GM19025 (cell line): ENCODE data around the gene RNF144B.
A peak's percentile ranks its signal among the peaks of the same experiment; 100 is the strongest.
"Not testable (repeated sequence)": the region's sequence is repeated elsewhere in the genome, so short reads cannot be mapped to it uniquely, and the experiment has no call there.

Source experiments
- ATAC-seq: cut with Tn5 transposase; IDR thresholded peaks from one replicate; pipeline ENCODE4 v1.9.1; 2021; ENCODE audit warnings: mild to moderate bottlenecking, low read depth, moderate library complexity; ENCODE audit not compliant: unreplicated experiment

Gene RNF144B

DNA sequence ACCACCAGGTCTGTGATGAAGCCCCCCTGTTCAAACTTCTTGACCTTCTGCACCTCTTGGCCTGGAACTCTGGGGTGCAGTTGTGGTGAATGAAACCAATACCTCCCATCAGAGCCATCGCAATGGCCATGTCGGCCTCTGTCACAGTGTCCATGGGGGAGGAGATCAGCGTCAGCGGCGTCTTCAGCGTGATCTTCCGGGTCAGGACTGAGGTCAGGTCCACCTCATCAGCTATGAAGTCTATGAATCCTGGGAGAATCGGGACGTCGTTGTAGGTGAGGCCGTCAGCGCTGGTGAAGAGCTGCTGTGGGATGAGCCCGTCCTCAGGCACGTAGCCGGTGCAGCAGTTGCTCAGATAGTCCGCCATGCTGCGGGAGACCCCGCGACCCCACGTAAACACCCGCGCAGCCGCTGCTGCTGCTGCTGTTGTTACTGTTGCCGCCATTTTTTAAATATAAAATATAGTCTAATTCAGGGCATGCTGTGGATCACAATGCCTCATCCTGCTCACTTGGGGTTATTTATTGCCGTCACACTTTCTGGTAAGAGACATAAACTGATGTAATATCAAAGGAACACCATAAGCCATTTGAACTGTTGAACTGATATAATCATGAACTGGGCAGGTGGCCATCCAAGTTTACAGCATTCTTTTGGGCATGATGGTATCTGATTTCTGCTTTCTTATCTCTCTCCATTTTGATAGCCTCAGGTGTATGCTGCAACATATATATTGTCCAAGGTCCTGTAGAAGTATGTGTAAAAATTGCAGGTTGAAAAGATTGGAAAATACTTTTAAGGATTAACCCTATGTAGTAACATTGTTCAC, 18.7 kb upstream of the RNF144B start:
- no peak for ATAC-seq

DNA sequence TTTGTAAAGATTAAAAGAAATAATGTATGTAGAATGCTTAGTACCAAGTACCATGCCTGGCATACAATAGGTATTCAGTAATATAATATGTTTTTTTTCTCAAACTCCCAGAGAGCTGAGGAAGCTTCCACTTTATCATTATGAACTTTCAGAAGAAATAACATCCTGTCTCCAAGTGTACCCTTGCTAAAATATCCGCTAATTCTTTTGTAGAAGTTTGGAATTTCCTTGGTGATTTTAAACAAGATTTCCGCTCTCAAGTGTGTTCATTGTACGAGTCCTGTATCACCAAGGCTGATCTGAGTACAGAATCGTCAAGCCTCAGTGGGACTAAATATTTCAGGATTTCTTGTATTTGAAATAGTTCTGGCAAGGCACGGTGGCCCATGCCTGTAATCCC, 16.1 kb upstream of the RNF144B start:
- ATAC-seq: no peak

DNA sequence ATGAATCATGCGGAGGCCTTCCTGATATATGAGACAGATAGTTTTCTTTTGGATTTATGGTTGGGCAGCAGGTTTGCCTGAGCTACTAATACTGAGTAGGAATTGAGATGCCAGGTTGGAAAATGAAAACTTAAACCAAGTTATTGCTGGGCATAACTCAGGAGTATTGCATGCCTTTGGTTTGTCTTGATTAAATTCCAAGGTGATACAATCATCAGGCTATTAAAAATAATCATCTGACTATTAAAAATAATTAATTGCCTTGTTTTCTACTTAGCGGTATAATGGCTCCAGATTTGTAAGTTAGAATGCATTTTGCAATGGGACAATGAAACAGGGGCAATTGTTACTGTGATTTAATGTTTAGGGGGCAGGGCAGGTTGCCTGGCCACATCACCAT, 15.5 kb upstream of the RNF144B start:
- ATAC-seq: no peak

DNA sequence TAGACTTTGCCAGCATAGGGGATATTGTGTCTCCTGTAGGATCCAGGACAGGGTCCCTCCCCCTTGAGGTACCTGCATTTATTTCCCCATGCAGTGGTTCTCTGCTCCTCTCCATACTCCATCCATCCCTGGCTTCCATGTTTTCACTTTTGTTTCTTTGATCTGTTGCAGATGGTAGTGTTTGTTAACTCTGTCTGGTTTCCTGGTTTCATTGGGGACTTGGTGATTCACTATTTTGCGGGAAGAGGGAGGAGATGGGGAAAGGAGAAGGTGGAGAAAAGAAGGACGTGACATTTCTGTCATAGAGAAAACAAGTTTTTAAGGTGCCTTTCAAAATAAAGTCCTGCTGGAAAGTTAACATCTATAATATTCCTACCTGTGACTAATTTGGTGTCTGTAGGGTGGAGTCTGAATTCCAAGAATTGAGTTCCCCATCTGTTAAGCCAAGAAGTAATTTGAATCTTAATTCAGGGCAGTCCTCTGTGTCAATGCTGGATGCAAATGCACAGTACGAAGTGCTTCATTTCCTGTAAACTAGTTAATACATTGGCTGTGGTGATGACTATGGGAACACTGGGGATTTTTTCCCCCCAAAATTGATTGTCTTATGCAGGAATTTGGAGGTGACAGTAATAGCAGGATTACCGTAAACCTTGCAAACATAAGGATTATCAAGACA, 6.9 kb upstream of the RNF144B start:
- no peak for ATAC-seq

DNA sequence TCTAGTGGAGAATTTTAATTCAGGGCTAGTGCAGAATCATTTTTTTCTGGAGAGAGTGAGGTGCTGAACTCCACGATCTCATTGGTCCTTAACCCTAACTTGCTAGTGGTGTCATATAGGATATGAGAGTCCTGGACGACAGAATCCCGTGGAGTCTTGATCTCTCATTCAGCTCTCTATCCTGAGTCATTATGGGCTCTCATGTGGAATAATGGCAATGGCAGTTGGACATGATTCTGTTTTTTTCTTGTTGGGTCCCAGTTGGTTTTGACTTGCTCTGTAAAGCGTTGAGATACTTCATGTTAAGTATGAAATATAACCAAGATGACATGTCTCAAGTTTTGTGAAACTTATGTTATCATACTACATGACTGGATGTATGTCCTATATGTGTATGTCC, 6.3 kb upstream of the RNF144B start:
- no peak for ATAC-seq

DNA sequence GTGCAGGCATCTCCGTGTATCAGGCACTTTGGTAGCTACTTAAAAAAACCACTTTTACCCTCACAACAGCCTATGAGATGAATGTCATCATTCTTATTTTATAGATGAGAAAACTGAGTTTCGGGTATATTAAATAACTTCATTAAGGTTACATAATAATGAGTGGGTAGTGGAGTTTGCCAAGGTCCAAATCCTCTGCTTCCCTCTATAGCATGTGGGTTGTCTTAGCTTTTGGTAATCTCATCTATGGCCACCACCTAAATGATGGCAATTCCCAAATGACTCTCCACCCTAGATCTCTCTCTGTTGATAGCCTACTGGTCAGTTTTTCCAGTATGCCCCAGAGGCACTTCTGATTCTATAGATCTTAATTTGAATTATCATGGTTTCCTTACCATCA, 3.7 kb upstream of the RNF144B start:
- ATAC-seq: no peak

DNA sequence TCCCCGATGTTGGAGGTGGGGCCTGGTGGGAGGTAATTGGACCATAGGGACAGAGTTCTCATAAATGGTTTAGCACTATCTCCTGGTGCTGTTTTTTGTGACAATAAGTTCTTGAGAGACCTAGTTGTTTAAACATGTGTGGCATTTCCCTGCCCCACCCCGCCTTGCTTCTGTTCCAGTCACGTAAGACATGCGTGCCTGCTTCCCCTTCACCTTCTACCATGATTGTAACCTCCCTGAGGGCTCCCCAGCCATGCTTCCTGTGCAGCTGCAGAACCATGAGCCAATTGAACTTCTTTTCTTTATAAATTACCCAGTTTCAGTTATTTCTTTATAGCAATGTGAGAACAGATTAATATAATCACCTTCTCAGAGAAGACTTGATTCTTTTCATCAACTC, 2.5 kb upstream of the RNF144B start:
- ATAC-seq: no peak

DNA sequence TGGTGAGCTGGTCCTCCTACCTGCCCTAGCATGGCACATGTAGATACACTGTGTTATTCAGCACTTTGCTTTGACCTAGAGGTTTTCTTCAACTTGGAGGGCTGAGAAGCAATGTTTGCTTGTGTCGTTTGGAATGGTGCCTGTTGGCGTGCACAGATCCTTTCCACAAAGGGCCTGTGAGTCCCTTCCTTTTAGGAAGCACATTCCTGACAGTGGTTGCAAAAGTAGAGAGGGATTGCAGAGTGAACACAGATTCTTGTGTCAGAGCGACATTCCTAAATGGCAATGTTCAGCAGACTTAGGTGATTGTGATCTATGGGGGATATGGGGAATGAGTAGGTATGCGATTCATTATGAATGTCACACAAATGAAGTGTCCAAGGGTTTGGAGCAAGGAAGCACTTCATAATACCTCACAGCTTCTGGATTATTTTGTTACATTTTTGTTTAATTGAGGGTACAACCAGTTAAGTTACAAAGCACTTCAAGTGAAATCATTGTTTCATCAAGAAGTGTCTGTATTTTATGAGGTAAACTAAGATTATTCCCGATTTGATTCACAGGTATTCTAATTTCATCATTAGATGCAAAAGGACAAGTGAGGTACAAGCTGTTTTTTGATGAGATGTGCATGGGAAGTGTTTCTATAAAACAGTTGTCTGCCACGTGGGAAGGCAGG, 713 bp upstream of the RNF144B start:
- no peak for ATAC-seq

DNA sequence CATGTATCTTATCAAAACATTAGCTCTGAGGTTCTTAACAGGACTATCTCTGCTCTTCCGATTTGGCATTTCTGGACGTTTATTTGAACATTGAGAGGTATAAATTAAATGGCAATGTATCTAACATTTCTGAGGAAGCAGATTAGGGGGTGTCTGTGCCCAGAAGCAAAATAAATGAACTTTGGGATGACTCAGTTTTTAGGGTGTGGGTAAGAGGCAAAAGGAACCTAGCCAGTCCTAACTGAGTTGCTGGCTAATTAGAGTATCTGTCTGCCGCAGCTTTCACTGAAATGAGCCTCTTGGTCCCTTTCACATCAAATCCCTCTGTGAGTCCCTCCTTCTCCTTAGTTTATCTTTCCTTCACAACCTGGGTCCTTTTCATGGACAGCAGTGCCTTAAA, 1.1 kb downstream of the RNF144B start:
- no peak for ATAC-seq

DNA sequence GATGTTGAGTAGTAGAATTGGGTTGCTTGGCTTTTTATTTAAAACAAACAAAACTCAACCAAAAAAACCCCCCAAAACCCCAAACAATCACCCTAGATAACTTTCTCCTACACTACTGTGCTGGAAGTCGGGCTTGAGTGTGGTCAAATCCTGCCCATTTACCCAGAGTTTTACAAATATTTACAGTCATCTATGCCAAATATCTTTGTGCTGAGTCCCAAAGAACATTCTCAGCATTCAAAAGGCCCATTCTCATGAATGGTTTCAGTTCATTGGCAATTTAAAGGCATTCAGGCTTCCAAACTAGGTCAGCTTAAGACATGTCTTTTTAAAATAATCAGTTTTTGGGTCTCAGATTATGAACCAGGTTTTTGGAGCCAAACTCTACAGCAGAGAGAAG, 1.8 kb downstream of the RNF144B start:
- no peak for ATAC-seq

DNA sequence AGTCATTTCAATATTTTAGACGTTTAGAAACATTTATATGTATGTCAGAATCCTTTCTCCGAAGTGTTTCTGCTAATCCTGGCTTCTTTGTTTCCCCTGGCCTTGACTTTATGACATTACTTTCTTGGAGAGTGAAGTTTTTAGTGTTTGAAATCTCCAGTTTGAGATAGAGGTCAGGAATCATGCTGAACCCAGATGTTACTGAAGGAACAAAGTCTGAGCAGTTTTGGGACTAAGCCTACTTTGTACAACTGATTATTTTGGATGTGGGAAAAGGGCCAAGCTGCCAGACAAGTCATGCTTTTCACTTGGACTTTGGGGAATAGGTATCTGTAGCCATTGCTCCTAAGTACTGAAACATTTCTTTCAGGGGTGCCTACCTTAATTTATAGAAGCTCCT, 2.3 kb downstream of the RNF144B start:
- ATAC-seq: no peak

DNA sequence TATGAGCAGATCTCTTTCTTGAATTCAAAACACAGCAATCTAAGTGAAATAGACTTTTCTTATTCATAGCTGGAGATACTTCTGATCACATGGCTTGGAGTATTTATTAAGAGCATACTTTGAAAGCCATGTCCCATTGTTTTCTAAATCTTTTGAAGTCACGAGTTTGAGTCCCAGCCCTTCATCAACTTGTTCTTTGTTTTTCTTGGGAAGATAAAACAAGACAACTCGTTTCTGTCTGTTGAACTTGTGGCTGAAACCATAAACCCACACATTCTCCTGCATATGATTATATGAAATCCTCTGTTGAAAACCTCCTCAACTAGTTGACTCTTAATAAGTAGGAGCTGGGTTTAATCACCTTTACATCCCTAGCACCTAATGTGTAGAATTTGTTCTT, 3.3 kb downstream of the RNF144B start:
- ATAC-seq: no peak

DNA sequence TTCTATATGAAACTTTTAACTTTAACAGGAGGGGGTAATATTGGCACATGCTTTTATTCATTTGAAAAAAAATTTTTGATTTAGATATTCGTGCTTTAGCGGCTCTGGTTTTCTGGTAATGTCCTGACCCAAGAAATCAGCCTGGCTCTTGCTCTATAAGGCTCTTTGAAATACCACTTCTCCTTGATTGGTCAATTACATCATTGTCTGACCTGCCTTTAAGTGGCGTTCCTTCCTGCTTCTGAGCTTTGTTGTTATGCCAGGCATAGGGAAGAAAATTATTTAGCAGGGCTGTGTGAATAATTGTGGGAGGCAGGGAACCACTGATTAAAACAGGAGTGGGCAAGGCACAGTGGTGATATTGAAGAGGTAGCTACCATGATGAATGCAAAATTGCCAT, 3.9 kb downstream of the RNF144B start:
- ATAC-seq: no peak

DNA sequence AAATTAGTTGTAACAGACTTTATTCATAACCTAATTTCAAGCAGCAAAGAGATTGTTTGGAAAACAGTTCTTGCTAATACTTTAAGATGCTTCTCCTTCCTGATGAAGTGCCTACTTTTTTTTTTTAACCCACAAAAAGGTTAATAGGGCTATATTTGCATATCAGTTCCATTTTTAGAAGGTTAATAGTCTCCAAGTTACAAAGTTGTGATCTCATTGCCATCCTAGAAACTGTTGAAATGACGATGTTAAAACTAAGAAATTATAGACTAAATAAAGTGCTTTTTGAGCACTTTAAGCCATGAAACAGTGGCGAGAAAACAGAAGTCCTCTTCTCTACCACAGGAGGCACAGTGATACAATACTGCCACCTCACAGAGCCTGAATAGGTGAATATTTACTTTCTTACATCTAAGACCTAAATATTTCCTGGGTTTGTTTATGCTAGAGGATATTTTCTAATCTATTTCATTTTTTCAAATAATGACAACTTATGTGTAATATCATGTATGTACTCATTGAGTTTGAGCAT, 5.3 kb downstream of the RNF144B start:
- no peak for ATAC-seq

DNA sequence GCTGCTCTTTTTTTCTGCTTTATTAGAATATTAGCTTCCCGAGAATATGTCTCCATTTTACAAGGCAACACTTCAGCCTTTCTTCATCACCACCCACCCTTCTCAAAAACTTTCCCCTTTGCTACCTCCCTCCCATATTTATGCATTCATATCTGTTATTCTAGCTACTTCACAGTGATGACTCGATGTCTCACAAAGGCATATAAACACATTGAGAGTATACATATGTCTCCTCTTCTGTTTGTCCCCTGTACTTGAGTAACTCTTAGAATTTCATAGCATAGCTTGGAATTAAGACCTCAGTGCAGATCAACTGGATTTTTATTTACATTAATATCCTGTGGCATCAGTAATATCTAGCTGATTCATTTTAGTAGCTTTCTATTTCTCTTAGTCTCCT, 6.5 kb downstream of the RNF144B start:
- no peak for ATAC-seq

DNA sequence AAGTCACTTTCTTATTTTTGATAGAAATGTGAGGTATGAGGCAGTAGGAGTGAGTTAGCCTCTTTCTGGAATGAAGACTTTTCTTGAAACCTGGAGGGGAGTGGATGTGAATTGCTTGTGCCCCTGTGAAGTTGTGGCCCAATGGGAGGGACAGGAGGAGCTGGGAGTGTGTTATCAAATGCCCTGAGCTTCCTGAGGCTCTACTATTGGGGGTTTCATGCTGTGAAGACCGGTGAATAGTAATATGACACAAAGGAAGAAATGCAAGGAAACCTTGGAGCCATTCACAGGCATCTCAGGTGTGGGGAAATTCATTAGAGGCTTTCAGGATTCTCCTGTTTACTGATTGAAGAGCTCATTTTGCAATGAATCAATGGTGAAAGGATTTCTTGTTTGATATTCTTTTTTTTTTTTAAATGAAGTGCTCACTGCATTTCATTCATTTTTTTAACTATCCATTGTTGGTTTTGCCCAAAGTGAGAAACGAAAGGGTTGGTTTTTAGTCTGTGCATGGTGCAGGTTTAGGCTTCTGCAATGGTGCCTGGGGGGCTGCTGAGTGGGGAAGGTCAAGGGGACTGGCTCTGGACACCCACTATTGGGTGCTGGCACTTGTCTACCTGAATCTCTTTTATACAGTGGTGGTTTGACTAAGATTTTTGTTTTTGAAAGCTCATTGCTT, 8.2 kb downstream of the RNF144B start:
- ATAC-seq: no peak

DNA sequence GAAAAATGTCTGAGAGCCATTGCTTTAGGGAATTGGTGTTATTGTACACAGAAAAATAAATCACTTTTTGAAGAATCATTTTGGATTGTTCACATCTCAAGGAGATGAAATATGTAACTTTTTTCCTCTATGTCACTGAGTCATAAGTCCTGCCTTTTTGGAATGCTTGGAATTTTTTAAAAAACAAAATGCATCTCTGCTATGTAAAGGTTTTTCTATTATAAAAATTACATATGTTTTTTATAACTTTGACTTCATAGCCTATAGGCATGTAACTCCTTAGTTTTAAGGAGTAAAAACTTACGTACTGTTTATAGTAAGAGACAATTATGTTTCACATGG, 8.7 kb downstream of the RNF144B start:
- ATAC-seq: no peak

DNA sequence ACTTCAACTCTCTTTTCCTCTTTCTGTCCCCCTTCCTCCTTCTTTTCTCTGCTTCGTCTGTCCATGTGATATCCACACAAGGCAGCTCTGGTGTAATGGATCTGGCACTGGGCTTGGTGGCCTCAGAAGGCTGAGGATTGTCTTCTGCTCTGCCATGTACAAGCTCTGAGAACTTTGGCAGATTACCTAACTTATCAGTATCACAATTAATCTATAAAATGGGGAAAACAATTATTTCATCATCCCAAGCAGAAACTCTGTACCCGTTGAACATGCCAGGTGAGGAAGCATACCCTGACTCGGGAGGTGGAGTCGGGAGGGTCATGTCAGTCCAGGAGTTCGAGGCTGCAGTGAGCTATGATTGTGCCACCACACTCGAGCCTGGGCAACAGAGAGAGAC, 10.6 kb downstream of the RNF144B start:
- no peak for ATAC-seq

DNA sequence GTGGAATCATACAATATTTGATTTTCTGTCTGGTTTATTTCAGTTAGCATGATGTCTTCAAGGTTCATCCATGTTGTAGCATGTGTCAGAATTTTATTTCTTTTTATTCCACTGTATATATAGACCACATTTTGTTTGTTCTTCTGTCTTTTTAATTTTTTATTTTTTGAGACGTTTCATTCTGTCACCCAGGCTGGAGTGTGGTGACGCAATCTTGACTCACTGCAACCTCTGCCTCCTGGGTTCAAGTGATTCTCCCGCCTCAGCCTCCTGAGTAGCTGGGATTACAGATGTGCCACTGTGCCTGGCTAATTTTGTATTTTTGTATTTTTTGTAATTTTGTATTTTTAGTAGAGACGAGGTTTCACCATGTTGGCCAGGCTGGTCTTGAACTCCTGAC, 11.1 kb downstream of the RNF144B start:
- ATAC-seq: not testable (repeated sequence)

DNA sequence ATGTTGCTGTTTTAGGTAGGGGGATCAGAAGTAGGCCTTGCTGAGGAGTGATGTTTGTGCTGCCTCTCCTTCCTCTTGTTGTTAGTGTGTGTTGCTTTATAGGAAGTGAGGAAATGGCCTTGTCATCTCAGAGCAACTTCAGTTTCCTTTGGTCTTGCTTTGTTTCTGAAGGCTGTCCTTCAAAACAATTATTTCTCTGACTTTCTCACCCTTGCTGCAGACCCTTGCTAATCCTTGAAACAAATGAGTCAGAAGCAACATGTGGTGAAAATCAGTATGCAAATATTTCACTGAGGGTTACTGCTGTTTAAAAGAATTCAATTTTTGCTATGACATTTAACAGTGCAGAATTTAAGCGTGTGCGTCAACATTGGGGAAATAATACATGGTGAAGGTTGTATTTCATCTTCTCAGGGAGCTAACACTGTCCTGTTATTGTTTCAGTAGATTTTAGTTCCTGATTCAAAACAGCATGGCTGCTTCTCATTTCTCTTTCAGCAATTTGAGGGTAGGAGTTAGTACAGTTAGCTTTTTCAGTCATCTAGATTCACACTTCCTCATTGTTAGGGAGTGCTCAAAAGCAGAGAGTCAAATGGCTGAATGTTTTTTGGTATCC, 13.8 kb downstream of the RNF144B start:
- ATAC-seq: peak; percentile 84

DNA sequence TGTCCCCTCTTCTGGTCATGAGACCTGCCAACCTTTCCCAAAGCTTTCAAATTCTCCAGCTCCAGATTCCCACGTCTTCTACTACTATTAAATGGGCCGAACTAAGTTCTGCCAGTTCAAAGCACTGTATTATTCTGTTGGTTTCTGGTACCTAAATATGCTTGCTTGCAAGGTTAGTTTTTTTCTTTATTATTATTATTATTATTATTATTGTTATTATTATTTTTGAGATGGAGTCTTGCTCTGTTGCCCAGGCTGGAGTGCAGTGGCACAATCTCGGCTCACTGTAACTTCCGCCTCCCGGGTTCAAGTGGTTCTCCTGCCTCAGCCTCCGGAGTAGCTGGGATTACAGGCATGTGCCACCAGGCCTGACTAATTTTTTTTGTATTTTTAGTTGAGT, 17.8 kb downstream of the RNF144B start:
- ATAC-seq: not testable (repeated sequence)
